Endometrium (tissue), 2 donors: ENCODE results near the gene HSPA12A.

Source experiments
- FAIRE-seq: peaks from 2 replicates; lab custom pipeline; 2012; peaks lifted over from hg19 to GRCh38; lab: Jason Lieb, UNC
- donor health status: control.
- donor health status: control.

HSPA12A gene

DNA sequence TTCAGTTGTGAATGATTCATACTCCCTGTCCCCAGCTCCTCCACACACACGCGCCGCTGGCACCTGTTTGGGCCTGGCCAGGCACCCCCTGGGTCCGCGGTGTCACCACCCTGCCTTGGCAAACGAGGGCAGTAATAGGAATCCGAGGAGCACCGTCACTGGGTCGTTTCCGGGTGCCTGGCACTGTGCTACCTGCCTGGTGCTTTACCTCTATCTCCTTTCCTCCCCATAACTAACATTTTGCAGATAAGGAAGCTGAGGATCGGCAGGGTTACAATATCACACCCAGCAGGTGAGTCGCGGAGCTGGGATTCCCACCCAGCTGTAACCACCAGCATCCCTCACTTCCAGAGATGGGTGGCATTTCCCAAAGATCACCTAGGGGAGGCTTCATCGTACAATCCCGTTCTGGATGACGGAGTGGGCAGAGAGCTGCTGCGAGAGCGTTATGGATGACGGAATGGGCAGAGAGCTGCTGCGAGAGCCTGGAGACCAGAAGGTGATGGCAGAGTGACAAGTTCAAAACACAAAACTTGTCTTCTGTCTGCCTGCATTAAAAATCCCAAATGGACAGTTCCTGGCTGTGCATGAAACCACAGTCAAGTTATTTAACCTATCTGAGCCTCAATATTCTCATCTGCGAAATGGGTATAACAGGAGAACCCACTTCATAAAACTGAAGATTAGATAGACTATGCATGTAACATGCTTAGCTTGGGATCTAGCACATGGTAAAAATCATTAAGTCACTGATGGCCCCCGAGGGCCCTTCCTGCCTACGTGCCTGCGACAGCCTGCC lies 1.1 kb upstream of the HSPA12A start:
- no peak for FAIRE-seq

DNA sequence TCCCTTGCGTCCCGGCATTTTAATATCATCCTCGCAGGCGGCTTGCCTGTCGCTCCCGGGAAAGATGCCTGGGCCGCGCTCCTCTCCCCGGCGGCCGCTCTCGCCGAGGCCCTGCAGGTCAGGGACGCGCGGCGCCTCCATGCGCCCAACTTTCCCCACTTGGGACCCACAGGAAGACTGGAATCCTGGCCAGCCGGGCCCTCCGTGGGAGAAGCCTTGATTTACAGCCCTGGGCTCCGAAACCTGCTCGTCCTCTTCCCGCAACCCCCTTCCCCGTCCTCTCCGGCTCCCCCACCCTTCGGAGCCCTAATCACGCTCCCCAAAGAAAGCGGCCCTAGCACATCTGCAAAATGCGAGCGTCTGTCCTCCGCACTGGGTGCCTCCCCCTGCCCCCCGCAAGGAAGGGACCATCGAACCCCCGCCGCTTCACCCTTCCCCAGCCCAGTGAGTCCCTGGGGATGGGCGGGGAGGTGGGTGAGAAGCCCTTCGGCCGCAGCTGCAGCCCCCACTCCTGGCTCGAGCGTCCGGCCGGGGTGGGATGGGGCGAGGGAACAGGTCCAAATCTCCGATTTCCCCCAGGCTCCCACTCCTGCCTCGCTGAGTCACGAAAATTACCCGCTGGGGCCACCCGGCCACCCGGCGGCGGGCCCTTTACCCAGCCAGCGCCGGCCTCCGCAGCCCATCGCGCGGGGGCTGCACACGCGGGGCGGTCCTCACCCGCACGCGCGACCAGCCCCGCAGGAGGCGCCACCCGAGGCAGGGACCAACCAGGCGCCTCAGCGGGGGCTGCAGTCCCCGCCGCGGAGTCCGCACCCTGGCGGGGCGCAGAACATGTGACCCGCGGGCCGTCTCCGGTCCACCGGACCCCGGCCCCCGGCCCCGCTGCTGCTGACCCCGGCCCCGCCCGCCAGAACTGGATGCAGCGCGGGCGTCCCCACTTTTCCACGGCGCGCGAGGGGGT lies 695 bp downstream of the HSPA12A start:
- no peak for FAIRE-seq

DNA sequence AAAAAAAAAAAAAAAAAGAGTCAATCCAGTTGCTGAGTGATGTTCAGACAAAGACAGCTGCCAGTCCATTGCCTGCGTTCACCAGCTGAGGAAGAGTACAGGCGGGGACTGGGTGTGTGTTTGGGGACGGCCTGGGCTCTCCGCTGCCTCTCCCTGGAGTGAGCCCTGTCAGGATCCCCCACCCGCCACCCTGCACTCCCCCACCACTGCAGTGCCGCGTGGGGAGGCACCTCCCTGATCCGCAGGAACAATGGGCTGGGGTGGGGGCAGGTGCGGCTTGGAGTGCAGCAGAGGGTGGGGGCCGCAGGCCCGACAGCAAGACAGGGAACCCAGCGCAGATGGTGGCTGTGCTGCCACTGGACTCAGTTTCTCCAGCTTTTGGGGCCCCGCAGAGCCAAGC lies 1.4 kb downstream of the HSPA12A start:
- no peak for FAIRE-seq

DNA sequence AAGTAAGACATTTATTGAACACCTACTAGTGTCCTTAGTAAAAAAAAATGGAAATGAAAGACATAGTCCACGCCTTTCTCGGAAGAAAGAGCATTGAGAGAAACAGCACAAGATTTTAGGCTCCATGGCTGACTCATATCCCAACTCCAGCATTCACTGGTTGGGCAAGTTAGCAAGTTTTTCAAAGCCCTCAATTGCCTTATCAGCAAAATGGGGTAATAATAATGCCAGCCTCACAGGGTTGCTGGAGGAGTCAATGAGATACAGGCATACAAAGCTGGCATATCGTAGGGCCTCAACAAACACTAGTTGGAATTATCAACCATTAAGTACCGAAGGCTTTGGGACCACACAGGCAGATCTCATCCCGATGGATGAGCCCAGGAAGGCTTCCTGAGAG lies 4.0 kb downstream of the HSPA12A start:
- FAIRE-seq, result no peak

DNA sequence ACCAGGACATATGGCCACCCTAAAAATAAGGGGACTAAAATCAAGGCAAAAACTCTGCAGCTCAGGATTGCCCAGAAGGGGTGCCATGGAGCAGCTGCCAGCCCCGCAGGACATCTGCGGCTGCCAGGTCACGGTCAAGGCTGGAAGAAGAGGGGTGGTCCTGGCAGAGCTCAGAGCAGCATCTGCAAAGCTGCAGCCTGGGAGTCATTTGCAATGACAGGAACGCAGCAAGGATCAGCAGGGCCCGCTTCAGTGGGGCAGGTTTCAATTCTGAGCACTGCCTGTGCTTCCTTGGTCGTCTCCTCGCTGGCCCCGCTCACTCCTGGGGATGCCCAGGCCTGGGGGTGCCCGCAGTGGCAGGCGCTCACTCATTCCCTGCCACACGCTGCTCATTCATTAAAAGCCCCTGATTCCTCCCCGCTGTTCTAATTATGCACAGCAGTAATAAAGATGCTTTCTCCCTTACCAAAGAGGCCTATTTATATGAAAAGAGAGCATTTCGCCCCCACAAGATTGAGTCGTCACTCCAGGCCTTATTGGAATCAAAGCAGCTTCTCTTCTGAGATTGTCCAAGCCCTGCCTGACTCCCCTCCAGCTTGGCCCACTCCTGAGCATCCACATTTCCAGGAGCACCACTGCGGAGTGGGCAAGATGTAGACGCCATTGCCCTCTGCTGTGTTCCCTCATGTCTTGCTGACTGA lies 4.6 kb downstream of the HSPA12A start:
- FAIRE-seq, result no peak

DNA sequence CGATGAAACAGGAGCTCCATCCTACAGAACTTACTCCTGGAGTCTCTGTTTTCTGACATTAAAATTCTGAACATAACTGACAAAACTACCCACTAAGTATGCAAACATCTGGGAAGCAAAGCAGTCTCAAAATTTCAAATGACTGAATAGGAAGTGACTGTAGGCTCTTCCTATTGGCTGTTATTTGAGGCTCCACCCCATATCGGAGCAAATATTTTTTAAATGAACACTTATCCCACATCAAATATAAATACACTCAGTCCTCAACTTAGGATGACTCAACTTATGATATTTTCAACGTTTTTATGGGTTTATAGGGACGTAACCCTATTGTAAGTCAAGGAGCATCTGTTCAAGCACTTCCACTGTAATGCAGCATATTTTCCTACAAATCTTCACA lies 8.8 kb downstream of the HSPA12A start:
- no peak for FAIRE-seq

DNA sequence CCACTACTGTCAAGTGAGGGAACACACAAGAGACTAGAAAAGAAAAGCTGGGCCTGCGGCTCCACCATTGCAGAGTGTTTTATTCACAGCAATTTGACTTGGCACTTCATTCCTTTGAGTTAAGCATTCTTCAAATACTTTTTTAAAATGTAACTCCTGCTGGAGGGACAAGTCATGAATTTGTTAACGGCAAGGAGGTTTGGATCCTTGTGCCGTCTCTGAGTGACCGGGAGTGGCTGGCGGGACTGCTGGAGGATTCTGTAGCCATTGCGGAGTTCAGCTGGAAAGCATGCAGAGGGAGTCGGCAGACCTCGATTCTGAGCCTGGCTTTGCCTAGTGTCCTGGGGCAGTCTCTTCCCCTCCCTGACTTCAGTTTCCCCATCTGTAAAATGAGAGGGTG lies 9.8 kb downstream of the HSPA12A start:
- FAIRE-seq, result no peak

DNA sequence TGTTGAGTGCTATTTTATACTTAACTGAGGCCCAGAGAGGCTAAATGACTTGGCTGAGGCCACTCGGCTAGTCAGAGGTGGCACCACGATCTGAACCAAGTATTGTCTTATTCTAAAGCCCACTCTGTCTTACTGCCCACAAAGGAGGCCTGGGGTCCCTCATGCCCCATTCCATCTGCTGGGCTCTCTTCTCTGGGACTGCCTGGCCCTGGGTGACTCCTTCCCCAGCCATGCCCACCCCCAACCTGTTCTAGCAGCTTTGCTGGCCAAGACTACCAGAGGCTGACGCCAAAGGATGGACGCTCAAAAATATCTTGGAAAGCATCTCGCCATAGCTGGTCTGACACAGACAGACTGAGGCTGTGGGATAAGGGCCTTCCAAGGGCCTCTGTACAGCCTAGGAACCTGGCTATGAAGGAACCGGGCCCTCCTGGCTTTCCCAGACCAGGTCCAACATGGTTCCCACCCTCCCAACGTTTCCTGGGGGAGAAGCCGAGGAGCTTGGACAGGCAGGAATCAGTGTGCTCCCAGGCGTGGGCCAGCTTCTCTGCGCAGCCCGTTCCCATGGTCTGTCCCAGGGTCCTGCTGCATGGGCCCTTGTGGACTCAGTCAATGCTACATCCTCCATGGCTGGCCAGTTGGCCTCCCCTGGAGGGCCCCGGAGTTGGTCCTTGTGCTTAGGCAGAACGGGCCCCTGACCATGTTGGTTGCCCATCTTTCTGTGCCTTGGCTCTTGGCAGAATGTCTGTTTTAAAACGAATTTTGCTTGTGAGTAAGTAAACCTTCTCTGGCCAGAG lies 11.7 kb downstream of the HSPA12A start:
- FAIRE-seq, result no peak

DNA sequence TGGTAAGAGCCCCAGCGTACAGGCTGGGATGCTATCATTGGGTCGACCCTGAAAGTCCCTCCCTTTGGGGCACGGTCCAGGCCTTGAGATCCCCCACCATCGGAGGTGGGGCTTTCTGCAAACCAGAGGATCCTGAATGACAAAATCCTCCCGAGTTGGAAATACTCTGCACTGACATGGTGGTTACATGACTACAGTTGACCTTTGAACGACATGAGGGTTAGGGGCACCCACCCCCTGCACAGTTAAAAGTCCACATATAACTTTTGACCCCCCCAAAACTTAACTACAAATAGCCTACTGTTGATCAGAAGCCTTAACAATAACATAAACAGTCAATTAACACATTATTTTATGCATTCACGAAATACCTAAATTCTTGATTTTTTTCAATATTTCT lies 13.1 kb downstream of the HSPA12A start:
- FAIRE-seq, result no peak

DNA sequence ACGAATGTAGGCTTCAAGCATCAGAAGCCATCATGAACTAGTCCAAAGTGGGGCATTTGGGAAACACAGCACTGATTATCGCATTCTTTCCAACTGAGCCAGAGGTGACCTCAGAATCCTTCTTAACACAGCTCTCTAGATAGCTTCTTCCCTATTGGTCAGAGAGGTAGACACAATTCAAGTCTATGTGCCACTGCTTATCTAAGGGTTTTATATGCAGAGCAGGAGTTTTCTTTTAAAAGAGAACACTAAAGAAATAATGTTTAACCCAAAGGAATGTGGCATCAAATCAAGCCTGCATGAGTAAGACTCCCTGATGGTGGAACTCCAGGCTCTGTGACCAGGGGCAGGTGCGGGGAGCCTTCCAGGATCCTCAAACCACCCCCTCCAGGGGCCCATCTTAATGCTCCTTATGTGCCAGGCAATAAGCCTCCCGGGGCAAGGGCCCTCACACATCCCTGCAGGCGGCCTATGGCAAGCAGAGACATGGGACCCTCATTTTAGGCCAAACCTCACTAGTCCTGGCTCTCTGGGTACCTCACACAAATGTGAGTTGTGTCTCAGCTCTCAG lies 13.8 kb downstream of the HSPA12A start:
- no peak for FAIRE-seq

DNA sequence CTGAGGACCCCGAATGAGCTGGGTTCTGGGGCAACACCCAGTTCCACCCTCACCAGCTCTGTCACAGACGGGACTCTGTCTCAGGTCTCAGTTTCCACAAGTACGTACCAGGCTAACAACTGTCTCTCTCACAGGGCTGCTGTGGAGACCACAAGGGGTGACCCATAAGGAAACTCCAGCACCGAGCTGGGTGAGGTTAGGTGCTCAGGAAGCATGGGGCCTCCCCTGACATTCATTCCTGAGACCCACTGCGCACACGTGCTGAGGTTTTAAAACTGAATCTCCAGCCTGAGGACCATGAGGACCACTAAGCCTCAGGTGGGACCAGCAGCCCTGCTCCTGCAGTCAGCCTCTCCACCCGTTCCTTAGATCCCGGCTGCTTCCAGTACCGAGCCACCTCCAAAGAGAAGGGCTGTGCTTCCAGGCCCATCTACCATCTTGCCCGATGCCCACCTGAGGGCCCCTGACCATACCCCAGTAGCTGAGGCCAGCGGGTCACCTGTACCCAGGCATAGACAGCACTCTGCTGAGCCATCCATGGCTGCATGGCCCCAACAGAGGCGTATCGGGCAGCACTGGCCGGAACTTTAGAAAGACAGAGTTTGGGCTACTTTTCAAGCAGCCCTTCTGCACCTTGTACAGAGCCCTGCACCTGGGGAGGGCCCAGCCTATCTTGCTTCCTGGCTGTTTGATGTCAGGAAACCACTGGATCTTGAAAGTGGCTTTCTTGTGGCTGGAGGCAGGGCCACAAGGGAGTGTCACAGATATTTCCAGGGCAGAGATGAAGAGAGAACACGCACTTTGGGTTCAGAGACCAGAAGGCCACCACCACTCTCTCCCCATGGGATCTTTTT lies 18.7 kb downstream of the HSPA12A start:
- no peak for FAIRE-seq

DNA sequence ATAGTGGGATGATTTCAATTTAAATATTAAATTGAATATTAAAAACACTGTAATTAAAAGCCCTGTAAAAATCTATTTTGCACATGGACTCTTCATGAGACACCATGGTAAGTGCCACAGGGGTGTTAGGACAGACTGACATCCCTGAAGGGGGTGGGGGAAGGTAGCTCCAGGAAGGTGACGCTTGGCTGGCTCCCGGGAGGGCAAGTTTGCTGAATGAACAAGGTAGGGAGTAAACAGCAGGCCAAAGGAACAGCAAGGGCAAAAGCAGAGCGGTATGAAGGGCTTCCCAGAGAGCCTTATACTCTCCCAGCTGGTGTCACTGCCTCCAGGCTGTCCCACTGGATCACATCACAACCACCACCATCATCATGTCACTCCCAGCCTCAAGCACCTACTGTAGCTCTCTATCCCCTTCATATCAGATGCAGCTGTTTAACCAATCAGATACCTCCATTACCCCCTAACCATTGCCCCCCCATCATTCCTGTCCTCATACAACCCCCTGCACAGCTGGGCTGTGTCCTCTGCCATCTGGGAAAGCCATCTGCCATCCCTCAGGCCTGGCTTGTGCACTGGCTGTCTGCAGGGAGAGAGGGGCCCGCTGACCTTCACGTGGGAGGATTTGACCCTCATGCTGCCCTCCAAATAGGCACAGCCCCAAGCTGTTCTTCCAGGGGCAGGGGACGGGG lies 19.5 kb downstream of the HSPA12A start:
- no peak for FAIRE-seq

DNA sequence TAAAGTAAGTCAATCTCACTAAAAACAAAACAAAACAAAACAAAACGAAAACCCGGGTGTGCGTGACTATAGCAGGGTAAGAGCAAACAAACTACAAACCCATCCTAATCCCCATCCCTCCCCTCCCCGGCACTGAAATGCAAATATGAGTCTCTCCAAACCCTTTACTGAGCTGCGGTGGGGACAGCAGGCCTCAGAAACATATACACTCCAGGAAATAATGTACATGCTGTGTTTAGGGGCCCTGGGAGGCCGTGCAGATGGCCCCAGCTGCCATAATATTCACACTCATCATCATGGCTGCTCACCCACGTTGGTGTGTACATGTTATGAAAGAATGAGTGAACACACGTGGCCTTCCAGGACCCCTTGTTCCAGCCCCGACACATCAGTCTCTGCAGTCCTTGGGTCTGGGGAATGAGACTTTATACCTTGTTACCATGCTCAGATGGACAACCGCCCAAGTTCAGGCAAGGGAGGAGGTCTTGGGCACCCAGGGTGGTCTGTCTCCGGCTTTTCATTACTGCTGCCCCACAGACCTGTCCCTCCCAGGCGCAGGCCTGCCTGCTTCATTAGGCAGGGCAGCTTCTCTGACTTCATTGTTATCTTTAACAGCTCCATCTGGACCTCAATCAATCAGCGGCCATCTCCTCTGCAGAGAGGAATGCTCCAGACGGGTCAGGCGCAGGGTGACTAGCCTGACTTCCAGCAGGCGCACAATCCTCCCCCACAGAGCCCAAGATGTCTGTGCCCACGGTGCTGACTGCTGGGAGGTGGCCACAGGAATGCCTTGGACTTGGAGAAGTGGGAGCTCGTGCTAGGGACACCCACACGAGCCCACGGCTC lies 20.6 kb downstream of the HSPA12A start:
- FAIRE-seq, result no peak

DNA sequence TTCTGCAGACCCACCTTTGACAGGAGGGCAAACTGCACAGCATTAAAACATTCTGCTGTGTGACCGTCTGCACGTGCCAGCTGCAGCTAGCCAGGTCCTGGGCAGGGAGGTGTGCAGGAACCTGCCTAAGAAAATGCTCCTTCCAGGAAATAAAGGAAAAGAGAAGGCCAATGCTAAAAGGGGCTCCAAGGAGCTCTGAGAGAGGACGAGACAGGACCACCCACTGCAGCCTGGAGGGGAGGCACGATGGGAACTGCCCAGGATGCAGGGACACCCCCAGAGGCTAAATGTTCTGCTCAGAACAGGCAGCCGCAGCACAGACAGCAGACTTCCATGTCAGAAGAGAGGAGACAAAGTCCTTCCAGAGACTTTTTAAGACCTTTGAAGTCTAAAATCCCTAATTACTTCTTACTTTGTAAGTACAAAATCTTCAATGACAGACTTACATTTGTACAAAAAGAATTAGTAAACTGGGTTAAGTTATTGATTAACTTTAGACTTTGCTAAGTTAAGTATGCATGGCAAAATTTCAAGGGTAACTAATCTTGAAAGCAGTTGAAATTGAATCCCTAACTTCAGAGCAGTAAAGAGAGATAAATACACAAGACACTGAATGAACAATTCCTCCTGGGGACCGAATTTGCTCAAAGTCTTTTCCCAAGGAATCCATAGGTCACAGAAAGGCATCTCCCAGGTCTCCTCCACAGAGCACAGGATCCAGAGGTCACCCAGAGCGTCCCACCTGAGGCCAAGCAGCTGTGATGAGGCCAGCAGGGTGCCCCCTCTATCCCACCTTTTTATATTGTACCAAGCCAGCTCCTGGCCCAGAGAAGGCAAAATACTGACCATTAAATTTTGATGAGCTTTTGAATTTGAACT lies 21.5 kb downstream of the HSPA12A start:
- no peak for FAIRE-seq

DNA sequence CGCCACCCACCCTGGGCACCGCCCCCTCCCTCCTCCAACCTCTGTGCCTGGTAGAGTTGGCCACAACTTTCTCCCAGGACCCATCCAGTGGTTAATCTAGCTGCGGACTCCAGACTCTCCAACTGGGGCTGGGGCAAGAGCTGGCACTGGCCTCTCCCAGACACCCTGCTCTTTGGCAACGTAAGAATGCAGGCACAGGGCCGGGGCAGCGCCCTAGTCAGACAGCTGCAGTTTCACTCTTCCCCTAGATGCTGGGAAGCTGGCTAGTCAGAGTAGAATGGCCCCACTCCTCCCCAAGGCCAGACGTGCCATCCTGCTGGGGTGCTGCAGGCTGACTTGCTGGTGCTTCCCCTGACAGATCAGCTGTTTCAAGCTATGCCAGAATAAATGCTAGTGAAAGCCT lies 22.1 kb downstream of the HSPA12A start:
- FAIRE-seq, result no peak

DNA sequence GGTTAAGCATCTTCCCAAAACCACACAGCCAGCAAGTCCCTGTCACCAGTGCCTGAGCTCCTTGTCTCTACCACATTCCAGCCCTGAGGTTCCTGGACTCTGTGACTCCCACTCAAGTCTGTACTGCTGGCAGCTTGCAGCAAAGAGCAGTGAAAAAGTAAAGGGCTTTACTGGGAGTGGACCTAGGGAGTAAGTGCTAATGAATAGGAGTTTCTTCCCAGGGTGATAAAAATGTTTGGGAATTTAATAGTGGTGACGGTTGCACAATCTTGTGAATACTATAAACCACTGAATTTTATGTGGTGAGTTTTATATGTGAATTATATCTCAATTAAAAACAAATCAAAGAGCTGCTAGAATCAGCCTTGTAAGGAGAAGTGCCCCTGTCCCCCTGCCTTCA lies 22.6 kb downstream of the HSPA12A start:
- peak; percentile 37 for FAIRE-seq

DNA sequence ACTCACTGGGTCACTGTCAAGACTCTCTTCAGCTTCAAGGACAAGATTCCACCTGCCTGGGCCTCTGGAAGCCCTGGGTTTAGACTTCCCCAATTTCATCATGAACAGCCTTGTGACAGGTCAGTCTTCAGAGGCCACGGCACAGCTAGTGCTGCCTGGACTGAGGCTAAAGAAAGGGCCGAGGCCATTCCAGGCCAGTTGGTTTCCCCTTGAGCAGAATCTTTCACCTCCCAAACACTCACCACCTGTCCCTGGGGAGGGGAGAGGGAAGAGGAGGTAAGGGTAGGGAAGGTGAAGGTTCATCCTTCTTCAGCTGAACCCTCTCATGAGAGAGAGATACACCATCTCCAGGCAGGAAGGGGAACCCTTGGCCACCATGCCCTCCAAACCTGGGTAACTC lies 24.3 kb downstream of the HSPA12A start:
- no peak for FAIRE-seq

DNA sequence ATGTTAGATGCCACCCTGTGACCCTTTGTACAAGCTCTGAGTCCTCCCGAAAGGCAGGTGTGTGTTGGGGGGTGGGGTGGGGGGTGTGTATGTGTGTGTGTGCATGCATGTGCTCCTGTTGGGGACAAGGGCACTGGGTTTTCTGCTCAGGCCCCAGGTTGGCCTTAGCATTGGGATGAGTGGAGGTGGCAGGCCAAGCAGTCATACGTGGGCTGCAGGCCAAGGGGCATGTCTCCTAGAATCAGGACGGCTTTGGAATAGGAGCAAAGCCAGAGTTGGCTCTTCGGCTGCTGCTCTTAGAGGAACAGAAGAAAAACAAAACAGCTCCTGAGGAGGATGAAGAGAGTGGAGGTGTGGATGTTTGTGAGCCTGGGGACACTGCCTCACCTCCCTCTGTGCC lies 26.0 kb downstream of the HSPA12A start:
- FAIRE-seq, result no peak
